ENCODE data around the gene CD180.

DNA sequence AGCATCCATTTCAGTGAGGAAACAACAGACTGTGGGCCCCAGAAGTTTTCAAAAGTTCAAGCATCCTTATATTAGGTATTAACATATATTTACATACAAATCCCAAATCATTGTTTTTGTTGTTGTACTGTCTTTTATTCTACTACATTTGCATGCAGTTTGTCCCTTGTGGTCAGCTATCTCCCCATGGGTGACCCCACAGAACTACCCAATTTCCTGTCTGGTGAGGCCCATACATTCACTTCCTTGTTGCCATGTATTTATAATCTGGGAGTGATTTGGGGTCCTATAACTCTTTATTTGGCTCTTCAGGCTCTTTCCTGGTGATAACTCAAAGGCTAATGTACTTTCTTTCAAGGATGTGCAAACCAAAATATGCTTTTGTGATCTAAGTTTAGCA, 3.3 kb upstream of the CD180 start:
- TF ChIP-seq POLR2A (IDR thresholded peaks at IDR 0.05) (no peak), CTCF (IDR thresholded peaks at IDR 0.05) (no peak)

All from heart left ventricle (tissue), 13 donors.